Fibroblast of lung (primary cell): ENCODE results near the gene CACNA2D3. TPM values are rescaled to one million over a fixed set of nuclear protein-coding genes. Genes with fewer than 3 reads are reported as not detected.
A peak's percentile ranks its signal among the peaks of the same experiment; 100 is the strongest.

Experiments used
- DNase-seq, 2 donors: peaks; one replicate each; pipeline versions ENCODE4 v3.0.0 to v3.0.0-alpha.2; 2010; ENCODE audit warnings: low read depth in 2 of 2
- H2AFZ ChIP-seq: 2 replicates; pipeline ENCODE4 v1.5.1; 2012; ENCODE audit warnings: low read length, control low read depth, inconsistent platforms
- H3K27ac ChIP-seq: 2 replicates; pipeline ENCODE4 v1.5.1; 2011; ENCODE audit warnings: low read length, control low read depth; ENCODE audit not compliant: insufficient read depth
- H3K27me3 ChIP-seq: 2 replicates; pipeline ENCODE4 v1.5.1; 2011; ENCODE audit warnings: mild to moderate bottlenecking, low read length; ENCODE audit not compliant: control insufficient read depth, insufficient read depth
- H3K36me3 ChIP-seq: 2 replicates; pipeline ENCODE4 v1.5.1; 2011; ENCODE audit warnings: low read length; ENCODE audit not compliant: control insufficient read depth, insufficient read depth
- H3K4me1 ChIP-seq: 2 replicates; pipeline ENCODE4 v1.5.1; 2011; ENCODE audit warnings: low read length; ENCODE audit not compliant: control insufficient read depth, insufficient read depth; ENCODE audit errors: extremely low read depth
- H3K4me2 ChIP-seq: 2 replicates; pipeline ENCODE4 v1.5.1; 2011; ENCODE audit warnings: low read length, control low read depth; ENCODE audit not compliant: insufficient read depth; ENCODE audit errors: extremely low read depth
- H3K4me3 ChIP-seq, 4 experiments: fragments of 200-600 bp in 1 of 4; sonication (generic) in 1 of 4; replicated peaks in 1 of 4; 2 replicates each; pipeline ENCODE4 v1.5.1; 2011 to 2016; ENCODE audit warnings: low read length in 4 of 4, low read depth in 3 of 4, mild to moderate bottlenecking in 3 of 4, control low read depth in 2 of 4, inconsistent platforms in 1 of 4, mixed read lengths in 1 of 4; ENCODE audit not compliant: insufficient read depth in 1 of 4; ENCODE audit errors: control extremely low read depth in 1 of 4
- H3K79me2 ChIP-seq: 2 replicates; pipeline ENCODE4 v1.5.1; 2012; ENCODE audit warnings: mild to moderate bottlenecking, low read length, inconsistent platforms; ENCODE audit not compliant: control insufficient read depth, insufficient read depth
- H3K9ac ChIP-seq: 2 replicates; pipeline ENCODE4 v1.5.1; 2011; ENCODE audit warnings: mild to moderate bottlenecking, low read length, control low read depth; ENCODE audit not compliant: insufficient read depth
- H3K9me3 ChIP-seq: 2 replicates; pipeline ENCODE4 v1.5.1; 2012; ENCODE audit warnings: low read depth, low read length; ENCODE audit not compliant: control insufficient read depth, insufficient read depth
- H4K20me1 ChIP-seq: 2 replicates; pipeline ENCODE4 v1.5.1; 2011; ENCODE audit warnings: low read length; ENCODE audit not compliant: control insufficient read depth, insufficient read depth; ENCODE audit errors: extremely low read depth
- CTCF ChIP-seq, 2 donors: IDR thresholded peaks in 1 of 2; conservative IDR thresholded peaks in 1 of 2; 1 replicate in 1 of 2; 2 replicates in 1 of 2; pipeline ENCODE4 v1.5.1; 2011 to 2012; ENCODE audit warnings: low read length in 2 of 2, control low read depth in 1 of 2, inconsistent platforms in 1 of 2, low read depth in 1 of 2, mild to moderate bottlenecking in 1 of 2
- EZH2 ChIP-seq: IDR thresholded peaks from 2 replicates; pipeline ENCODE4 v1.5.1; 2012; ENCODE audit warnings: low read length, control low read depth, mild to moderate bottlenecking; ENCODE audit errors: missing control alignments
- polyA plus RNA-seq, 2 donors: library from polyadenylated mRNA; depleted of rRNA in 1 of 2; stranded (reverse) in 1 of 2; unstranded in 1 of 2; fragments of >200 nt; gene quantifications; 2 replicates each; pipeline ENCODE4 v1.2.1, GENCODE V29; 2011 to 2012; ENCODE audit warnings: missing spikeins in 1 of 2
- total RNA-seq: library from RNA; depleted of rRNA; stranded (reverse); fragments of >200 nt; gene quantifications from 2 replicates; pipeline ENCODE4 v1.2.1, GENCODE V29; 2014

Gene CACNA2D3
- total and polyA plus RNA-seq, 2 donors (not counting 1 experiment from before 2014, with no cell fraction given): 1.8 to 11.5 TPM

- Histone ChIP-seq H3K9ac (no peak overlapping the region), H2AFZ (no peak overlapping the region)
- DNase-seq: peak in 1 of 2 donors; percentile 13
Measured at GRCh38 chr3:54120657-54121413, 1.5 kb upstream of the CACNA2D3 start.

GRCh38 chr3:54121414-54122323 is 683 bp upstream of the CACNA2D3 start:
- Histone ChIP-seq H3K9ac (no peak overlapping the region), H3K4me1 (no peaks in the 10 kb centered on the region), H4K20me1 (no peaks in the 10 kb centered on the region), H3K36me3 (no peaks in the 10 kb centered on the region), H2AFZ (no peak overlapping the region), H3K4me3 (peak overlapping the region in 2 of 4 experiments; percentile 7 to 53), H3K9me3 (no peaks in the 10 kb centered on the region), H3K27ac (no peak overlapping the region), H3K79me2 (no peaks in the 10 kb centered on the region), H3K4me2 (peak overlapping the region; percentile 44), H3K27me3 (peaks cover 29% of the 10 kb centered on the region)
- TF ChIP-seq EZH2 (peak; percentile 51), CTCF (conservative IDR thresholded peaks at IDR 0.05 in 1 of 2, IDR thresholded peaks at IDR 0.05 in 1 of 2; ENCODE audit: low read depth in 1 of 2, low read length in 2 of 2) (no peak)
- peak in 1 of 2 donors; percentile 2 for DNase-seq

More at GRCh38 chr3:54120657-54121413, 1.5 kb upstream of the CACNA2D3 start:
- H3K36me3 ChIP-seq: no peaks in the 10 kb centered on the region
- H3K27me3 ChIP-seq: peaks cover 29% of the 10 kb centered on the region
- peak overlapping the region in 1 of 4 experiments; percentile 53 for H3K4me3 ChIP-seq
- H3K27ac ChIP-seq: no peak overlapping the region
- no peaks in the 10 kb centered on the region for H4K20me1 ChIP-seq
- no peak overlapping the region for H3K4me2 ChIP-seq
- no peaks in the 10 kb centered on the region for H3K79me2 ChIP-seq
- no peaks in the 10 kb centered on the region for H3K4me1 ChIP-seq
- no peaks in the 10 kb centered on the region for H3K9me3 ChIP-seq
- TF ChIP-seq EZH2: peak; percentile 71
- no peak for TF ChIP-seq CTCF (conservative IDR thresholded peaks at IDR 0.05 in 1 of 2, IDR thresholded peaks at IDR 0.05 in 1 of 2; ENCODE audit: low read depth in 1 of 2, low read length in 2 of 2)
